ENCODE data around the gene DNAH17. TPM values are rescaled to one million over a fixed set of nuclear protein-coding genes. Genes with fewer than 3 reads are reported as not detected.
A peak's percentile ranks its signal among the peaks of the same experiment; 100 is the strongest.

The DNAH17 gene
- polyA plus RNA-seq, 1 experiment: not detected

DNA sequence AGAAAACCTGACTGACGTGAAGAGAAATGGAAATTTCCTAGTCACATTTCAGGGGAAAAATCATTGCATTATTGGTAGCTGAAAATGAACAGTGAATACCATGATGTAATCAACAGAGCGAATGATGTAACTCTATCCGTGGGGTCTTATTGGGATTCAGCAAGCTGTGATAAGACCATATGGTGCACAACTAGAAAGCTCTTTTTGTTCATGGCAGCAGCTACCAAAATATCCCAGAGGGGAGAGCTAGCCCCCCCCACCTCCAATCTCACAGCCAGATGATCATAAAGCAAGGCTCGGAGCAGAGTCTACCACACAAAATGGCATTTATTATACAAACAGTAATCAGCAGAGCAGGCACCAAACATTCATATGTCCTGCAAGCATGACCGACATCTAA lies 22.2 kb upstream of the DNAH17 start:
- H3K4me3 ChIP-seq (ENCODE audit: low read depth, low read length): no peak overlapping the region
- ChIA-PET POLR2A (interaction anchor here (0.5 kb wide), 1 partner anchor 32 kb away, joined by 3 read pairs; no protein-coding TSS in a partner anchor), CTCF (interaction anchor here (0.6 kb wide), 1 partner anchor 1637 kb away, joined by 8 read pairs; no protein-coding TSS in a partner anchor)
- no peaks in the 10 kb centered on the region; the same call in 1 of the 2 replicates for H3K9me3 ChIP-seq (ENCODE audit: control insufficient read depth, insufficient read depth, low read length)
- no peak overlapping the region for H3K27ac ChIP-seq (ENCODE audit: low read depth, low read length)
- H3K27me3 ChIP-seq (ENCODE audit: control insufficient read depth, insufficient read depth, low read length): peaks cover 2% of the 10 kb centered on the region
- no peak for DNase-seq (ENCODE audit: low read depth, low spot score)
- TF ChIP-seq, protein P1, sequence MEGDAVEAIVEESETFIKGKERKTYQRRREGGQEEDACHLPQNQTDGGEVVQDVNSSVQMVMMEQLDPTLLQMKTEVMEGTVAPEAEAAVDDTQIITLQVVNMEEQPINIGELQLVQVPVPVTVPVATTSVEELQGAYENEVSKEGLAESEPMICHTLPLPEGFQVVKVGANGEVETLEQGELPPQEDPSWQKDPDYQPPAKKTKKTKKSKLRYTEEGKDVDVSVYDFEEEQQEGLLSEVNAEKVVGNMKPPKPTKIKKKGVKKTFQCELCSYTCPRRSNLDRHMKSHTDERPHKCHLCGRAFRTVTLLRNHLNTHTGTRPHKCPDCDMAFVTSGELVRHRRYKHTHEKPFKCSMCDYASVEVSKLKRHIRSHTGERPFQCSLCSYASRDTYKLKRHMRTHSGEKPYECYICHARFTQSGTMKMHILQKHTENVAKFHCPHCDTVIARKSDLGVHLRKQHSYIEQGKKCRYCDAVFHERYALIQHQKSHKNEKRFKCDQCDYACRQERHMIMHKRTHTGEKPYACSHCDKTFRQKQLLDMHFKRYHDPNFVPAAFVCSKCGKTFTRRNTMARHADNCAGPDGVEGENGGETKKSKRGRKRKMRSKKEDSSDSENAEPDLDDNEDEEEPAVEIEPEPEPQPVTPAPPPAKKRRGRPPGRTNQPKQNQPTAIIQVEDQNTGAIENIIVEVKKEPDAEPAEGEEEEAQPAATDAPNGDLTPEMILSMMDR (IDR thresholded peaks at IDR 0.05; ENCODE audit: low read depth, low read length): no peak

DNA sequence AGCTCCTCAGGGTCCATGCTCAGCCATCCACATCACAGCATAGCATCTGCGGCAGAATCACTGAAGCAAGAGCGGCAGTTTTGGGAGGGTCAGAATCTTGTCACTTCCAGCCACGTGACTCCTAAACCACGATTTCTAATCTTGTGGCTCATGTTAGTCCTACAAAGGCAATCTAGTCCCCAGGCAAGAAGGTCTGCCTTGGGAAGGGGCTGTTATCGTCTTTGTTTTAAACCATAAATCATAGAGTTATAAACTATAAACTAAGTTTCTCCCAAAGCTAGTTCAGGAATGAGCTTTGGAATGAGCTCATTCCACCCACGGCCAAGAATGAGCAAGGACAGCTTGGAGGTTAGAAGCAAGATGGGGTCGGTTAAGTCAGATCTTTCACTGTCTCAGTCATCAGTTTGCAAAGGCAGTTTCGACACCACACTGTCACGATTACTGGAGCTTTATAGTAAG lies 20.8 kb upstream of the DNAH17 start:
- H3K27me3 ChIP-seq (ENCODE audit: control insufficient read depth, insufficient read depth, low read length): no peaks in the 10 kb centered on the region
- no peak overlapping the region for H3K4me3 ChIP-seq (ENCODE audit: low read depth, low read length)
- H3K27ac ChIP-seq (ENCODE audit: low read depth, low read length): peak overlapping the region; percentile 47
- POLR2A ChIA-PET: interaction anchor here (0.7 kb wide), 2 partner anchors 113 to 116 kb away, joined by 7 read pairs; no protein-coding TSS in a partner anchor
- no peaks in the 10 kb centered on the region; the same call in 1 of the 2 replicates for H3K9me3 ChIP-seq (ENCODE audit: control insufficient read depth, insufficient read depth, low read length)
- CTCF ChIA-PET: interaction anchor here (0.6 to 0.9 kb wide), 2 partner anchors 111 to 130 kb away, joined by 3 to 5 read pairs; no protein-coding TSS in a partner anchor
- TF ChIP-seq, protein P1 (IDR thresholded peaks at IDR 0.05; ENCODE audit: low read depth, low read length): no peak
- peak; percentile 41 for DNase-seq (ENCODE audit: low read depth, low spot score)

DNA sequence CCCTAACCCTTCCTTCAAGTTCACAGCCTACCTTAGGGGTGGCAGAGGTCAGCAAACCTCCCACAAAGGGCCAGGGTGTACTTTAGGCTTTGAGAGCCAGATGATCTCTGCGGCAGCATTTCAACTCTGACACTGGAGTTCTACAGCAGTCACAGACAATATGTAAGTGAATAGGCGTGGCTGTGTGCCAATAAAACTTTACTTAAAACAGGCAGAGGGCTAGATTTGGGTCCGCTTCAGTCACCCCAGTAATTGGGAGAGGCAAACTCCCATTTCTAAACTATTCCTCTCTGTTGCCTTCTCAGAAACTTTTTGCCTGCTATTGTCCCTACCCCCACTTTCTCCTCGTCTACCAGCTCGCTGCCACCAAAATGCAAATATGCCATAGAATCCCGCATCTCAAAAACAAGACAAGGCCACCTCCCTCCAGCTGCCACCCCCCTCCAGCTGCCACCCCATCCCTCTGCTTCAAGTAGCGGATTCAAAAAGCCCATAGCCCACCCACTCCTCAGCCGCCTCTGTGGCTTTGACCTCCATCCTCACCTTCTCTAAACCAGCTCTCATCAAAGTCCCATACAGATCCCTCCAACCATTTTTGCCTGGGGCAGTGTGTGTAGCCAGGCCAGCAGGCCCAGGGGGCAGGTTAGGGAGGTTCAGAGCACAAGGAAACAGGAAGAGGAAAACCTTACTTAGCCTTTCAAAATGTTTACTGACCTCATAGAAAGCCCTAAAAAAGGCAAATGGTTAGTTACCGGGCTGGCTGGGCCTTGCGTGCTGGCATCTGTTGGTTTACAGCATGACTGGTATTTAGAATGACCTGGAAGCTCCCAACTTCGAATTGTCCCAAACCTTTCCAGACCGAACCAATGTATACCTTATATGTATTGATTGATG lies 19.9 kb upstream of the DNAH17 start:
- POLR2A ChIA-PET: no interaction called here
- H3K27ac ChIP-seq (ENCODE audit: low read depth, low read length): no peak overlapping the region

DNA sequence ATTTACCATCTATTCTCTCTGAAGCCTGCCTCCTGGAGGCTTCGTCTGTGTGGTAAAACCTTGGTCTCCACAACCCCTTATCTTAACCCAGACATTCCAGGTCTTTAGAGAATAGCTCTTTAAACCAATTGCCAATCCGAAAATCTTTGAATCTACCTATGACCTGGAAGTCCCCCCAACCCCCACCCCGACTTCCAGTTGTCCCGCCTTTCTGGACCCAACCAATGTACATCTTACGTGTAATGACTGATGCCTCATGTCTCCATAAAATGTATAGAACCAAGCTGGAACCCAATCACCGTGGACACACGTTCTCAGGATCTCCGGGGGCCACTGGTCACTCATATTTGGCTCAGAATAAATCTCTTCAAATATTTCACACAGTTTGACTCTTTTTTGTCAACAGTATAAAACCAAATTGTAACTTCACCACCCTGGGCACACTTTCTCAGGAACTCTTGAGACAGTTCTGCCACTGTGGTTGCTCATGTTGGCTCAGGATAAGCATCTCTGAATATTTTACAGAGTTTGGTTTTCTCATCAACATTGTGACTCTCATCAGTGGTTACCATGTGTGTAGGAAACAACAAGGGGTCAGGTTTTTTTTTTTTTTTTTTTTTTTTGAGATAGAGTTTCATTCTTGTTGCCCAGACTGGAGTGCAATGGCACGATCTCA lies 18.1 kb upstream of the DNAH17 start:
- no peak overlapping the region for H3K4me3 ChIP-seq (ENCODE audit: low read depth, low read length)
- H3K9me3 ChIP-seq (ENCODE audit: control insufficient read depth, insufficient read depth, low read length): no peaks in the 10 kb centered on the region; the same call in 1 of the 2 replicates
- TF ChIP-seq, protein P1 (IDR thresholded peaks at IDR 0.05; ENCODE audit: low read depth, low read length): no peak
- CTCF ChIA-PET: no interaction called here
- H3K27ac ChIP-seq (ENCODE audit: low read depth, low read length): no peak overlapping the region
- POLR2A ChIA-PET: no interaction called here
- H3K27me3 ChIP-seq (ENCODE audit: control insufficient read depth, insufficient read depth, low read length): no peaks in the 10 kb centered on the region
- DNase-seq (ENCODE audit: low read depth, low spot score): no peak

More for the DNA sequence above, 19.9 kb upstream of the DNAH17 start:
- Histone ChIP-seq H3K4me3 (ENCODE audit: low read depth, low read length) (no peak overlapping the region), H3K9me3 (ENCODE audit: control insufficient read depth, insufficient read depth, low read length) (no peaks in the 10 kb centered on the region; the same call in 1 of the 2 replicates), H3K27me3 (ENCODE audit: control insufficient read depth, insufficient read depth, low read length) (no peaks in the 10 kb centered on the region)
- no peak for DNase-seq (ENCODE audit: low read depth, low spot score)
- CTCF ChIA-PET: interaction anchor here (0.9 to 1.3 kb wide), 2 partner anchors 111 kb away, joined by 3 to 4 read pairs; no protein-coding TSS in a partner anchor
- TF ChIP-seq, protein P1 (IDR thresholded peaks at IDR 0.05; ENCODE audit: low read depth, low read length): no peak
